Coronary artery (tissue), 2 donors: Measurements from ENCODE around the gene PTPRB.
A peak's percentile ranks its signal among the peaks of the same experiment; 100 is the strongest.

Experiments
- DNase-seq: peaks from one replicate; pipeline ENCODE4 v3.0.0-alpha.2; 2017; ENCODE audit warnings: low spot score
- H3K27ac ChIP-seq, 2 donors: fragments of 200-600 bp; sonication (generic); one replicate each; pipeline ENCODE4 v1.5.1; 2016 to 2019
- H3K4me3 ChIP-seq: fragments of 200-600 bp; sonication (generic); 2 replicates; pipeline ENCODE4 v1.5.1; 2016; ENCODE audit warnings: mild to moderate bottlenecking, moderate library complexity
- CTCF ChIP-seq: fragments of 200-600 bp; sonication (generic); IDR thresholded peaks from one replicate; pipeline ENCODE4 v1.5.1; 2019; ENCODE audit warnings: antibody characterized with exemption

PTPRB gene

GRCh38 chr12:70638639-70639360 is 1.6 kb upstream of the PTPRB start:
- DNase-seq, result no peak
- no peak overlapping the region for H3K4me3 ChIP-seq
- TF ChIP-seq CTCF, result no peak
- H3K27ac ChIP-seq, result no peak overlapping the region

- peak overlapping the region in 1 of 2 donors; percentile 32 for H3K27ac ChIP-seq
- TF ChIP-seq CTCF, result no peak
- no peak for DNase-seq
- peak overlapping the region; percentile 44 for H3K4me3 ChIP-seq
These were observed 1.5 kb downstream of the PTPRB start for GRCh38 chr12:70635755-70636154.

- H3K27ac ChIP-seq, result no peak overlapping the region
- TF ChIP-seq CTCF, result no peak
- no peak overlapping the region for H3K4me3 ChIP-seq
- DNase-seq, result no peak
These were observed 8.3 kb downstream of the PTPRB start for GRCh38 chr12:70628701-70629480.

- TF ChIP-seq CTCF, result no peak
- DNase-seq, result no peak
- Histone ChIP-seq H3K27ac (no peak overlapping the region), H3K4me3 (peak overlapping the region; percentile 22)
These were observed 9.6 kb downstream of the PTPRB start for GRCh38 chr12:70627677-70628076.

- Histone ChIP-seq H3K27ac (no peak overlapping the region), H3K4me3 (no peak overlapping the region)
- DNase-seq, result no peak
- TF ChIP-seq CTCF, result no peak
These were observed 11.0 kb downstream of the PTPRB start for GRCh38 chr12:70626180-70626579.

GRCh38 chr12:70619471-70620152 is 17.6 kb downstream of the PTPRB start:
- TF ChIP-seq CTCF, result no peak
- Histone ChIP-seq H3K27ac (no peak overlapping the region), H3K4me3 (no peak overlapping the region)
- DNase-seq, result no peak
